SU-DHL-6 (cell line): ENCODE measurements around the gene FGF10.

Experiments used
- H2AFZ ChIP-seq: fragments of 200-600 bp; sonication (generic); 2 replicates; pipeline ENCODE4 v1.6.1; 2014; ENCODE audit warnings: low read depth, mild to moderate bottlenecking, moderate library complexity, mixed read lengths, antibody characterized with exemption, low read length; ENCODE audit not compliant: severe bottlenecking
- H3F3A ChIP-seq: fragments of 200-600 bp; shearing (Covaris generic); 2 replicates; pipeline ENCODE4 v1.6.0; 2016; ENCODE audit warnings: antibody characterized with exemption, mild to moderate bottlenecking; ENCODE audit not compliant: insufficient read depth
- H3K27ac ChIP-seq: fragments of 200-600 bp; sonication (generic); 2 replicates; pipeline ENCODE4 v1.5.1; 2016; ENCODE audit warnings: low read depth, mild to moderate bottlenecking, low read length, moderate library complexity, mixed read lengths
- H3K27me3 ChIP-seq: fragments of 200-600 bp; sonication (generic), shearing (Covaris generic); 2 replicates; pipeline ENCODE4 v1.6.0; 2014; ENCODE audit warnings: mild to moderate bottlenecking, low read length
- H3K36me3 ChIP-seq: fragments of 200-600 bp; sonication (generic); 2 replicates; pipeline ENCODE4 v1.6.1; 2014; ENCODE audit warnings: mild to moderate bottlenecking, low read length, mixed read lengths
- H3K4me2 ChIP-seq: fragments of 300-600, 200-600 bp; shearing (Covaris generic), sonication (generic); 2 replicates; pipeline ENCODE4 v1.6.0; 2014; ENCODE audit warnings: low read length, low read depth, mild to moderate bottlenecking; ENCODE audit not compliant: poor library complexity, severe bottlenecking
- H3K4me3 ChIP-seq: fragments of 200-600 bp; sonication (generic); 2 replicates; pipeline ENCODE4 v1.5.1; 2014; ENCODE audit warnings: antibody characterized with exemption, low read length, mild to moderate bottlenecking, mixed read lengths; ENCODE audit not compliant: insufficient read depth, poor library complexity, severe bottlenecking
- H3K79me2 ChIP-seq: fragments of 200-600 bp; sonication (generic); 2 replicates; pipeline ENCODE4 v1.6.1; 2014; ENCODE audit warnings: mild to moderate bottlenecking, low read length, moderate library complexity; ENCODE audit not compliant: insufficient read depth
- H3K9ac ChIP-seq: fragments of 200-600 bp; sonication (generic); 2 replicates; pipeline ENCODE4 v1.7.0; 2014; ENCODE audit warnings: mild to moderate bottlenecking, low read length
- H3K9me2 ChIP-seq: fragments of 200-600 bp; sonication (generic); replicated peaks from 2 replicates; pipeline ENCODE4 v1.6.1; 2014; ENCODE audit warnings: low read length; ENCODE audit not compliant: insufficient read depth
- H3K9me3 ChIP-seq: fragments of 200-600 bp; sonication (generic); 2 replicates; pipeline ENCODE4 v1.6.1; 2014; ENCODE audit warnings: low read length, mixed read lengths; ENCODE audit not compliant: insufficient read depth
- H4K20me1 ChIP-seq: fragments of 200-600 bp; sonication (generic); 2 replicates; pipeline ENCODE4 v1.6.1; 2014; ENCODE audit warnings: low read depth, mild to moderate bottlenecking, antibody characterized with exemption, low read length, moderate library complexity, mixed read lengths
- CTCF ChIP-seq: fragments of 200-600 bp; sonication (generic); IDR thresholded peaks from one replicate; pipeline ENCODE4 v1.5.1; 2017; ENCODE audit warnings: antibody characterized with exemption, mild to moderate bottlenecking, low read length, moderate library complexity; ENCODE audit not compliant: insufficient read depth, poor library complexity, severe bottlenecking
- EZH2phosphoT487 ChIP-seq: fragments of 200-600 bp; sonication (generic), shearing (Covaris generic); conservative IDR thresholded peaks from 2 replicates; pipeline ENCODE4 v1.6.1; 2018; ENCODE audit warnings: mild to moderate bottlenecking, antibody characterized with exemption, low read length, moderate library complexity, mixed read lengths

Gene FGF10

DNA sequence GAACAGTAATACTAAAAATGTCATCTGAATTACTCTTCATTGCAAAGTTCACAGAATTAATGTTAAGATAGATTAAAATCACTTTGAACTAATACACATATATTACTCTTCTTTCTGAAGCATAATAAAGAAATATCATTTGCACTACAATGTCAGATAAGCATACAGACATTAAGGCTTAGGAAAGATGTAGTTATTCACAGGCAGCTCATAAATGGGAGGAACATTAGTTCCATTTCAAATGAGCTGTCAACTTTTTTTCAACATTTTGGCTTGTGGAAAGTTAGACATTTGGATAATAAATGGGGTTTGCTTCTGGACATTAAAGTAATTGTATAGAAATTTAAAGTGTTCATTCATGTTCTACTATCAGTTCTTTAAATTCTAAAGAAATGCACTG, 6.3 kb downstream of the FGF10 start:
- no peaks in the 10 kb centered on the region for H3K9me3 ChIP-seq
- no peaks in the 10 kb centered on the region for H3K79me2 ChIP-seq
- H3K27me3 ChIP-seq: no peaks in the 10 kb centered on the region
- no peaks in the 10 kb centered on the region for H3F3A ChIP-seq
- no peak overlapping the region for H3K4me2 ChIP-seq
- no peak overlapping the region for H3K9ac ChIP-seq
- H3K9me2 ChIP-seq: no peaks in the 10 kb centered on the region
- H3K4me3 ChIP-seq: no peak overlapping the region
- TF ChIP-seq CTCF: no peak
- TF ChIP-seq EZH2phosphoT487: no peak
- no peaks in the 10 kb centered on the region for H4K20me1 ChIP-seq
- no peak overlapping the region for H3K27ac ChIP-seq
- no peak overlapping the region for H2AFZ ChIP-seq
- H3K36me3 ChIP-seq: no peaks in the 10 kb centered on the region

GRCh38 chr5:44377057-44377456, 12.2 kb downstream of the FGF10 start:
- Histone ChIP-seq H3K27me3 (no peaks in the 10 kb centered on the region), H3F3A (no peaks in the 10 kb centered on the region), H4K20me1 (no peaks in the 10 kb centered on the region), H2AFZ (no peak overlapping the region), H3K4me2 (no peak overlapping the region), H3K27ac (no peak overlapping the region), H3K9ac (no peak overlapping the region), H3K36me3 (no peaks in the 10 kb centered on the region), H3K9me2 (no peaks in the 10 kb centered on the region), H3K9me3 (no peaks in the 10 kb centered on the region), H3K79me2 (no peaks in the 10 kb centered on the region), H3K4me3 (no peak overlapping the region)
- no peak for TF ChIP-seq EZH2phosphoT487
- TF ChIP-seq CTCF: no peak

- no peak overlapping the region for H3K27ac ChIP-seq
- no peak overlapping the region for H3K4me2 ChIP-seq
- TF ChIP-seq CTCF (no peak), EZH2phosphoT487 (no peak)
- no peaks in the 10 kb centered on the region for H3K36me3 ChIP-seq
- no peak overlapping the region for H3K9ac ChIP-seq
- H3K27me3 ChIP-seq: no peaks in the 10 kb centered on the region
- H3K9me3 ChIP-seq: no peaks in the 10 kb centered on the region
- H4K20me1 ChIP-seq: no peaks in the 10 kb centered on the region
- H2AFZ ChIP-seq: no peak overlapping the region
- H3K79me2 ChIP-seq: no peaks in the 10 kb centered on the region
- H3K9me2 ChIP-seq: no peaks in the 10 kb centered on the region
- no peak overlapping the region for H3K4me3 ChIP-seq
- no peaks in the 10 kb centered on the region for H3F3A ChIP-seq
Observed at GRCh38 chr5:44372028-44372427, 17.2 kb downstream of the FGF10 start.

DNA sequence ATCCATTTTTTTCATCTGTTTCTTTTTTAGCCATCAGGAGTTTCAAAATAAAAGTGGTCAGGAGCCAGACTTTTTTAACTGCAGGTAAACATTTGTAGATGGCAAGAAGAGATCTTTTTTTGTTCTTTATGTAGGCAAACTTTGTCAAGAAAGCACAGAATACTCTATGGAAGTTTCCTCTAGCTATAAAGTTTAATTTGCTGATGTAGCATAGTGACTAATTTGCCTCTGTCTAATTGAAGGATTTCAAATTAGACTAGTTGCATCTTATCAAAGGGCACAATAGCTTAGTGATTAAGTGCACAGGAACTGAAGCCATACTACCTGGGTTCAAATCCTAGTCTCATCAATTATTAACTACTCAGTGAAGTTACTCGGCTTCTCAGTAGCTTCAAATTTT, 22.0 kb downstream of the FGF10 start:
- no peak for TF ChIP-seq CTCF
- no peak for TF ChIP-seq EZH2phosphoT487
- Histone ChIP-seq H3K27me3 (no peaks in the 10 kb centered on the region), H3K9ac (no peak overlapping the region), H3K4me3 (no peak overlapping the region), H3K9me2 (no peaks in the 10 kb centered on the region), H3K36me3 (no peaks in the 10 kb centered on the region), H3K79me2 (no peaks in the 10 kb centered on the region), H4K20me1 (no peaks in the 10 kb centered on the region), H3K27ac (no peak overlapping the region), H2AFZ (no peak overlapping the region), H3K9me3 (no peaks in the 10 kb centered on the region), H3F3A (no peaks in the 10 kb centered on the region), H3K4me2 (no peak overlapping the region)
